Neutrophil (primary cell): ENCODE measurements around the gene FOXP4.

Experiments
- H3K27ac ChIP-seq: fragments of 200-600 bp; sonication (generic); 2 replicates; pipeline ENCODE4 v1.5.1; 2016; ENCODE audit warnings: mild to moderate bottlenecking, moderate library complexity
- H3K27me3 ChIP-seq: fragments of 200-600 bp; sonication (generic); 2 replicates; pipeline ENCODE4 v1.6.0; 2016; ENCODE audit warnings: mild to moderate bottlenecking
- H3K36me3 ChIP-seq: fragments of 200-600 bp; sonication (generic); 2 replicates; pipeline ENCODE4 v1.5.1; 2017
- H3K4me1 ChIP-seq, 2 experiments: fragments of 200-600 bp in 1 of 2; sonication (generic) in 1 of 2; 1 replicate in 1 of 2; 2 replicates in 1 of 2; pipeline versions ENCODE4 v1.5.1 to v1.6.1; 2013 to 2016; ENCODE audit warnings: low read depth in 1 of 2, low read length in 1 of 2, mild to moderate bottlenecking in 1 of 2, moderate library complexity in 1 of 2; ENCODE audit not compliant: control insufficient read depth in 1 of 2, insufficient read depth in 1 of 2
- H3K4me3 ChIP-seq, 2 experiments: fragments of 200-600 bp in 1 of 2; sonication (generic) in 1 of 2; 1 replicate in 1 of 2; 2 replicates in 1 of 2; pipeline ENCODE4 v1.5.1; 2013 to 2016; ENCODE audit warnings: low read depth in 1 of 2, low read length in 1 of 2, mild to moderate bottlenecking in 1 of 2, moderate library complexity in 1 of 2
- H3K9me3 ChIP-seq: fragments of 200-600 bp; sonication (generic); 2 replicates; pipeline ENCODE4 v1.5.1; 2016
- CTCF ChIP-seq: fragments of 200-600 bp; sonication (generic); IDR thresholded peaks from 2 replicates; pipeline ENCODE4 v1.5.1; 2016; ENCODE audit warnings: antibody characterized with exemption

Gene FOXP4

GRCh38 chr6:41650120-41650519 is 103.9 kb downstream of the FOXP4 start:
- Histone ChIP-seq H3K27me3 (no peaks in the 10 kb centered on the region), H3K4me1 (no peaks in the 10 kb centered on the region), H3K9me3 (no peaks in the 10 kb centered on the region), H3K27ac (no peak overlapping the region), H3K4me3 (no peak overlapping the region), H3K36me3 (no peaks in the 10 kb centered on the region)
- TF ChIP-seq CTCF: no peak

GRCh38 chr6:41651246-41651961 is 105.2 kb downstream of the FOXP4 start:
- Histone ChIP-seq H3K4me1 (peaks cover 0 to 4% of the 10 kb centered on the region in 2 experiments), H3K9me3 (no peaks in the 10 kb centered on the region), H3K36me3 (no peaks in the 10 kb centered on the region), H3K4me3 (no peak overlapping the region), H3K27ac (no peak overlapping the region), H3K27me3 (no peaks in the 10 kb centered on the region)
- no peak for TF ChIP-seq CTCF
